Mesothelial cell of epicardium (in vitro differentiated cells): ENCODE measurements around the gene DACT1. TPM values are rescaled to one million over a fixed set of nuclear protein-coding genes. Genes with fewer than 3 reads are reported as not detected.

Experiments
- DNase-seq, 2 experiments: peaks; one replicate each; pipeline ENCODE4 v3.0.0; 2021; ENCODE audit warnings: low spot score in 2 of 2; ENCODE audit not compliant: unreplicated experiment in 2 of 2
- H3K27ac Mint-ChIP-seq: 2 replicates; pipeline ENCODE4 v1.8.0; 2021; ENCODE audit warnings: mixed read lengths
- H3K27me3 Mint-ChIP-seq: 2 replicates; pipeline ENCODE4 v1.8.0; 2021; ENCODE audit warnings: low read depth, mixed read lengths
- H3K36me3 Mint-ChIP-seq: 2 replicates; pipeline ENCODE4 v1.8.0; 2021; ENCODE audit warnings: mixed read lengths
- H3K4me1 Mint-ChIP-seq: 2 replicates; pipeline ENCODE4 v1.8.0; 2021; ENCODE audit warnings: mixed read lengths
- H3K4me3 Mint-ChIP-seq: 2 replicates; pipeline ENCODE4 v1.8.0; 2021; ENCODE audit warnings: mild to moderate bottlenecking, moderate library complexity, mixed read lengths
- H3K9me3 Mint-ChIP-seq: 2 replicates; pipeline ENCODE4 v1.8.0; 2021; ENCODE audit warnings: mixed read lengths
- CTCF ChIP-seq: fragments of 200-600 bp; sonication (generic); IDR thresholded peaks from one replicate; pipeline ENCODE4 v1.5.0; 2021; ENCODE audit warnings: antibody characterized with exemption; ENCODE audit not compliant: unreplicated experiment
- total RNA-seq: library from RNA; stranded (reverse); gene quantifications from 3 replicates; pipeline ENCODE4 v1.2.1, GENCODE V29; 2021

The DACT1 gene
- total RNA-seq, 1 donor from 2014 or later = 61.7 TPM

- no peak for DNase-seq
- H3K4me3 Mint-ChIP-seq = no peak overlapping the region
- peaks cover 47% of the 10 kb centered on the region for H3K4me1 Mint-ChIP-seq
- H3K36me3 Mint-ChIP-seq = no peaks in the 10 kb centered on the region
- no peak for TF ChIP-seq CTCF
- H3K27ac Mint-ChIP-seq = peak overlapping the region; percentile 78
- H3K9me3 Mint-ChIP-seq = no peaks in the 10 kb centered on the region
- H3K27me3 Mint-ChIP-seq = no peaks in the 10 kb centered on the region
Measured at GRCh38 chr14:58662759-58663158, 25.0 kb downstream of the DACT1 start.

- Mint-ChIP-seq H3K4me3 (no peak overlapping the region), H3K27me3 (no peaks in the 10 kb centered on the region), H3K9me3 (no peaks in the 10 kb centered on the region), H3K36me3 (no peaks in the 10 kb centered on the region), H3K27ac (peak overlapping the region; percentile 89), H3K4me1 (peaks cover 56% of the 10 kb centered on the region)
- TF ChIP-seq CTCF = no peak
- DNase-seq = no peak
Measured at GRCh38 chr14:58663494-58664111, 25.8 kb downstream of the DACT1 start.

- Mint-ChIP-seq H3K27me3 (no peaks in the 10 kb centered on the region), H3K9me3 (no peaks in the 10 kb centered on the region), H3K27ac (no peak overlapping the region), H3K4me3 (no peak overlapping the region), H3K4me1 (peaks cover 69% of the 10 kb centered on the region), H3K36me3 (no peaks in the 10 kb centered on the region)
- no peak for DNase-seq
- TF ChIP-seq CTCF = no peak
Measured at GRCh38 chr14:58665773-58666500, 28.2 kb downstream of the DACT1 start.

GRCh38 chr14:58666737-58667136 lies 29.0 kb downstream of the DACT1 start:
- no peaks in the 10 kb centered on the region for H3K9me3 Mint-ChIP-seq
- no peaks in the 10 kb centered on the region for H3K27me3 Mint-ChIP-seq

GRCh38 chr14:58667900-58668299 lies 30.1 kb downstream of the DACT1 start:
- H3K36me3 Mint-ChIP-seq = no peaks in the 10 kb centered on the region
- no peaks in the 10 kb centered on the region for H3K27me3 Mint-ChIP-seq
- no peak for DNase-seq
- no peak for TF ChIP-seq CTCF
- no peak overlapping the region for H3K4me3 Mint-ChIP-seq
- H3K27ac Mint-ChIP-seq = no peak overlapping the region
- no peaks in the 10 kb centered on the region for H3K9me3 Mint-ChIP-seq
- peaks cover 61% of the 10 kb centered on the region for H3K4me1 Mint-ChIP-seq

More at GRCh38 chr14:58666737-58667136, 29.0 kb downstream of the DACT1 start:
- Mint-ChIP-seq H3K27ac (no peak overlapping the region), H3K4me3 (no peak overlapping the region), H3K4me1 (peaks cover 69% of the 10 kb centered on the region), H3K36me3 (no peaks in the 10 kb centered on the region)
- TF ChIP-seq CTCF = no peak
- DNase-seq = no peak
